ENCODE measurements around the gene MSL2. TPM values are rescaled to one million over a fixed set of nuclear protein-coding genes. Genes with fewer than 3 reads are reported as not detected.
"Not testable (repeated sequence)": the region's sequence is repeated elsewhere in the genome, so short reads cannot be mapped to it uniquely, and the experiment has no call there.

The MSL2 gene
- total RNA-seq, 2 donors from 2014 or later: 25.9 to 44.2 TPM

GRCh38 chr3:136193278-136194054 lies 2.7 kb downstream of the MSL2 start:
- H3K36me3 ChIP-seq: no peaks in the 10 kb centered on the region
- DNase-seq (ENCODE audit: low spot score): peak; percentile 8
- peak overlapping the region; percentile 88 to 99 for H3K4me3 ChIP-seq
- peak overlapping the region; percentile 99 to 100 for H3K27ac ChIP-seq
- TF ChIP-seq POLR2AphosphoS5 (IDR thresholded peaks at IDR 0.05) (peak; percentile 8), CTCF (IDR thresholded peaks at IDR 0.05) (no peak)
- intact Hi-C loops (cut with DNase I): loop anchor here (2.0 to 10.0 kb wide), 2 partner anchors 161 to 559 kb away; partner anchors contain the start of gene STAG1
- H3K4me1 ChIP-seq (replicated peaks): peaks cover 2% of the 10 kb centered on the region
- H3K9me3 ChIP-seq: no peaks in the 10 kb centered on the region
- H3K27me3 ChIP-seq (replicated peaks; ENCODE audit: insufficient read depth): no peaks in the 10 kb centered on the region
- 0% methylated on average over 6 of the region's 6 CpGs for WGBS

DNA sequence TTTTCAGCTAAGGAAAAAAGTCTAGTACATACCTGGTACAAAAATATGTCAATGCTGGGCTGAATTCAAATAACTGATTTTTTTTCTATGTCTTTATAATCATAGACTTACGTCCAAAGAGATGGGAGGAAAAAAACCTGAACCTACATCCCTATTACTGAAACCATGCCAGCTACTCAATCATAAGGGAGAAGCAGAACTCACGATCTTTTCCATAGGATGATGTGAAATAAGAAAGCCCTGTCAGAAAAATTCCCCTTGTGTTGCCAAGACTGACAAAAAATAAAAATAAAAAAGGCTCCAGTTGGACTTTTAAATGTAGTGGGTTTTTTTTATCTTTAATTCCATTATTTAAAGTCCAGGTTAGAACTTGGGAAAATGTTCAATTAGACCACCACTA lies 3.3 kb downstream of the MSL2 start:
- H3K27me3 ChIP-seq (replicated peaks; ENCODE audit: insufficient read depth): no peaks in the 10 kb centered on the region
- H3K36me3 ChIP-seq: no peaks in the 10 kb centered on the region
- DNase-seq (ENCODE audit: low spot score): no peak
- peak overlapping the region in 1 of 2 donors; percentile 99 for H3K27ac ChIP-seq
- no peaks in the 10 kb centered on the region for H3K9me3 ChIP-seq
- intact Hi-C loops (cut with DNase I): loop anchor here (10.0 kb wide), 1 partner anchor 162 kb away; no protein-coding TSS in a partner anchor
- H3K4me1 ChIP-seq (replicated peaks): peaks cover 2% of the 10 kb centered on the region
- peak overlapping the region; percentile 88 to 99 for H3K4me3 ChIP-seq
- WGBS: 0% methylated on average over 2 of the region's 2 CpGs
- no peak for TF ChIP-seq POLR2A (IDR thresholded peaks at IDR 0.05)
- TF ChIP-seq CTCF (IDR thresholded peaks at IDR 0.05): no peak
- TF ChIP-seq POLR2AphosphoS5 (IDR thresholded peaks at IDR 0.05): no peak

GRCh38 chr3:136192195-136192594 lies 3.9 kb downstream of the MSL2 start:
- not testable (repeated sequence) for H3K4me1 ChIP-seq (replicated peaks); H3K9me3 ChIP-seq; H3K36me3 ChIP-seq; DNase-seq (ENCODE audit: low spot score); H3K27me3 ChIP-seq (replicated peaks; ENCODE audit: insufficient read depth)
- whole genome bisulfite sequencing: 11% methylated on average over 6 of the region's 6 CpGs
- H3K4me3 ChIP-seq: peak overlapping the region in 1 of 2 donors; percentile 99
- intact Hi-C loops (cut with DNase I): loop anchor here (10.0 kb wide), 1 partner anchor 163 kb away; no protein-coding TSS in a partner anchor
- peak overlapping the region in 1 of 2 donors; percentile 19 for H3K27ac ChIP-seq

- no peak for DNase-seq (ENCODE audit: low spot score)
- no peak overlapping the region for H3K27ac ChIP-seq
- 93% methylated on average over 11 of the region's 11 CpGs for WGBS
- no peaks in the 10 kb centered on the region for H3K9me3 ChIP-seq
- TF ChIP-seq CTCF (IDR thresholded peaks at IDR 0.05): no peak
- TF ChIP-seq POLR2AphosphoS5 (IDR thresholded peaks at IDR 0.05): no peak
- no peaks in the 10 kb centered on the region for H3K27me3 ChIP-seq (replicated peaks; ENCODE audit: insufficient read depth)
- no peaks in the 10 kb centered on the region for H3K4me1 ChIP-seq (replicated peaks)
- intact Hi-C loops (cut with DNase I): loop anchor here (10.0 kb wide), 1 partner anchor 165 kb away; no protein-coding TSS in a partner anchor
- H3K36me3 ChIP-seq: no peaks in the 10 kb centered on the region
- no peak overlapping the region for H3K4me3 ChIP-seq
Observed at GRCh38 chr3:136189859-136190617, 6.1 kb downstream of the MSL2 start.

DNA sequence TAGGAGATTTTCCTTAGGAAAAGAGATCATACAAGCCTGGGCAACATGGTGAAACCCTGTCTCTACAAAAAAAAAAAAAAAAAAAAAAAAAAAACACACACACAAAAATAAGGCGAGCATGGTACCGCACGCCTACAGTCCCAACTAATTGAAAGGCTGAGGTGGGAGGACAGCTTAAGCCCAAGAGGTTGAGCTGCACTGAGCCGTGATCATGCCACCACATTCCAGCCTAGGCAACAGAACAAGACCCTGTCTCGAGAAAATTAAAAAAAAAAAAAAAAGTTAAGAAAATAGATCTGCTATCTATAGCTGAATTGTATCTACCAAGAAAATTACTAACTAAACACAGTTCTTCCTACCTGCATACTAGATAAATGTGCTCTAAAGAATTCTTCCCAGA lies 7.1 kb downstream of the MSL2 start:
- Histone ChIP-seq H3K27ac (no peak overlapping the region), H3K9me3 (no peaks in the 10 kb centered on the region), H3K27me3 (replicated peaks; ENCODE audit: insufficient read depth) (no peaks in the 10 kb centered on the region), H3K4me1 (replicated peaks) (no peaks in the 10 kb centered on the region), H3K4me3 (no peak overlapping the region), H3K36me3 (no peaks in the 10 kb centered on the region)
- DNase-seq (ENCODE audit: low spot score): no peak
- intact Hi-C loops (cut with DNase I): no loop called here
- WGBS: 83% methylated on average over 5 of the region's 5 CpGs
- TF ChIP-seq POLR2AphosphoS5 (IDR thresholded peaks at IDR 0.05) (no peak), CTCF (IDR thresholded peaks at IDR 0.05) (no peak), POLR2A (IDR thresholded peaks at IDR 0.05) (no peak)

Measured in prostate gland (tissue), 2 donors.